ENCODE data around the gene MYO18B.

MYO18B gene

DNA sequence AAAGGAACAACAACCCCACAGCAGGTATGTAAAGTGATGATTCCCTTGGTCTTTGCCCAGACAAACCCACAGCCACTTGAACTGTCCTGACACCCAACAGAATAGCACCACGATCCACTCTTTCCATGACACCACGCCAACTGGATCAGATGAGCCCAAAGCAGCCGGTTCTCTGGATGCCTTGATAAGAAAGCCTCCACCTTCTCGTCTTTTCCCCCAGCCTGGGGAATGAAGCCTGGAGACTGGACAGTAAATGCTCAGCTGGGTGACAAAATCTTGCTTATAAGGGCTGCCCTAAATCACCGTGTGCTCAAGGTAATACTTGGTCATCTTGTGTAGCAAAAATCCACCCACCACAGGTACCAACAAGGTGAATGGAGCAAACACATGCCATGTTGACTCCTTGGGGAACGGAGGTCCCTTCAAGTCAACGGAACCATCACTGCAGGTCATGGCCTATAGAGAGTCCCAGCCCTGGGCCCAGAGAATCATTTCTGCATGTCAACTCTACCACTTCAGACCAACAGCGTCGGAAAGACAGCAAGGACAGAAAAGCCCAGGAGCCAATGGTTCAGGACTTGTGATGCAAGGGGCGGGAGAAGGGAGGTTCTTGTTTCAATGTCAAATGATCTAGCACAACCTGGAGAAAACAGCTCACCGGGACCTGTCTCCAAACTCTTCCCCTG lies 2.2 kb upstream of the MYO18B start:
- no peak overlapping the region for H3K4me3 ChIP-seq (replicated peaks; ENCODE audit: low read depth, low read length)
- no peak for DNase-seq (ENCODE audit: low read depth)
- no peak for TF ChIP-seq CTCF (IDR thresholded peaks at IDR 0.05; ENCODE audit: low read length, missing control alignments)

GRCh38 chr22:25742918-25743708 lies 1.1 kb downstream of the MYO18B start:
- no peak for DNase-seq (ENCODE audit: low read depth)
- no peak overlapping the region for H3K4me3 ChIP-seq (replicated peaks; ENCODE audit: low read depth, low read length)
- TF ChIP-seq CTCF (IDR thresholded peaks at IDR 0.05; ENCODE audit: low read length, missing control alignments), result no peak

GRCh38 chr22:25744694-25745093 lies 2.7 kb downstream of the MYO18B start:
- no peak for DNase-seq (ENCODE audit: low read depth)
- no peak overlapping the region for H3K4me3 ChIP-seq (replicated peaks; ENCODE audit: low read depth, low read length)
- no peak for TF ChIP-seq CTCF (IDR thresholded peaks at IDR 0.05; ENCODE audit: low read length, missing control alignments)

- H3K4me3 ChIP-seq (replicated peaks; ENCODE audit: low read depth, low read length), result no peak overlapping the region
- TF ChIP-seq CTCF (IDR thresholded peaks at IDR 0.05; ENCODE audit: low read length, missing control alignments), result no peak
- DNase-seq (ENCODE audit: low read depth), result peak; percentile 72
These were observed 3.5 kb downstream of the MYO18B start for GRCh38 chr22:25745341-25746011.

DNA sequence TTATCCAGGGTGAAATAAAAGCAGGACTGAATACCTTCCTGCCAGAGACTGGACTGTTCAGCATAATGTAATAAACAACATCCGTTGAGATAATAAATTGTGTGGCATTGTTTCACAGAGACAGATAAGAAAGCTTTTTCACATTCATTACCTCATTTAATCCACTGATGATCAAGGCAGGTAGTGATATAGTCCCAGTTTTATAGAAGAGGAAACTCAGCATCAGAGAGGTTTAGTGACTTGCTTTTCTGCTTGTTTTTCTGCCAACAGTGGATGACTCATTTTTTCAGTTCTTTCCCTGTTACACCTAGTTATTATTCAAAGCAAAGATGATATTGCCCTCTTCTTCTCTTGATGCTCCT lies 4.0 kb downstream of the MYO18B start:
- no peak for TF ChIP-seq CTCF (IDR thresholded peaks at IDR 0.05; ENCODE audit: low read length, missing control alignments)
- H3K4me3 ChIP-seq (replicated peaks; ENCODE audit: low read depth, low read length), result no peak overlapping the region
- DNase-seq (ENCODE audit: low read depth), result peak; percentile 53

- no peak for TF ChIP-seq CTCF (IDR thresholded peaks at IDR 0.05; ENCODE audit: low read length, missing control alignments)
- peak; percentile 92 for DNase-seq (ENCODE audit: low read depth)
- no peak overlapping the region for H3K4me3 ChIP-seq (replicated peaks; ENCODE audit: low read depth, low read length)
These were observed 5.4 kb downstream of the MYO18B start for GRCh38 chr22:25747245-25747944.

Measured in fibroblast of pulmonary artery (primary cell).